BLaER1 treated with 17β-estradiol and CSF1 and Interleukin-3, amounts not matched to agents 10 nM and 100 nM (cell line): Measurements from ENCODE around the gene FBXL17.

Source experiments
- H3K27ac ChIP-seq, 11 experiments: shearing (Covaris generic); formaldehyde crosslinking; 2 replicates each; pipeline ENCODE4 v1.8.1; 2022
- H3K27me3 ChIP-seq, 11 experiments: shearing (Covaris generic); formaldehyde crosslinking; 2 replicates each; pipeline ENCODE4 v1.8.1; 2022
- H3K36me3 ChIP-seq, 11 experiments: shearing (Covaris generic); formaldehyde crosslinking; 2 replicates each; pipeline ENCODE4 v1.8.1; 2022
- H3K4me1 ChIP-seq, 10 experiments: shearing (Covaris generic); formaldehyde crosslinking; 2 replicates each; pipeline ENCODE4 v1.8.1; 2022
- H3K4me2 ChIP-seq, 11 experiments: shearing (Covaris generic); formaldehyde crosslinking; 2 replicates each; pipeline ENCODE4 v1.8.1; 2022
- H3K4me3 ChIP-seq, 10 experiments: shearing (Covaris generic); formaldehyde crosslinking; 2 replicates each; pipeline ENCODE4 v1.8.1; 2022
- H3K9ac ChIP-seq, 11 experiments: shearing (Covaris generic); formaldehyde crosslinking; 2 replicates each; pipeline ENCODE4 v1.8.1; 2022
- H3K9me3 ChIP-seq, 11 experiments: shearing (Covaris generic); formaldehyde crosslinking; replicated peaks in 1 of 11; 2 replicates each; pipeline ENCODE4 v1.8.1; 2022
- H4K20me1 ChIP-seq, 11 experiments: shearing (Covaris generic); formaldehyde crosslinking; 2 replicates each; pipeline ENCODE4 v1.8.1; 2022
- Cebpa-rat ChIP-seq, 11 experiments: shearing (Covaris generic); IDR thresholded peaks; 2 replicates each; pipeline ENCODE4 v1.8.1; 2022

The FBXL17 gene

DNA sequence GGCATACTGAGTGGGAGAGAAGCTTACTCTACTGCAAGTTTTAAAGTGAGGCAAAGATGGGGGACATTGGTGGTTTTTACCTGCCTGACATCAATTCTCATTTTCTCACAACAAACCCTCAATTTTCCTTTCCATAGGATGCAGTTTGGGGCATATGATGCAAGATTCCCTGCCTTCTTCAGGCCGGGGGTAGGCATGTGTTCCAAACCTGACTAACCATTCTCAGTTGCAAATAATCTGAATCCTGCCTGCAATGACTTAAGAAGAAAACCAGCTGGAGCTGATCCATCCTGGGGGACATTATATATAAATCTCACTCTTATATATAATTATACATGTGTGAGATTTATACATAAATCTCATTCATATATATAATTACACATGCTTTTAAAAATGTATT, 487.5 kb downstream of the FBXL17 start:
- H4K20me1 ChIP-seq = no peaks in the 10 kb centered on the region
- peaks cover 0 to 37% (median 0%) of the 10 kb centered on the region in 10 experiments; a peak in 7 of 20 replicates for H3K4me1 ChIP-seq
- peak overlapping the region in 1 of 10 experiments; percentile 18; a peak in 1 of 20 replicates for H3K4me3 ChIP-seq
- peak overlapping the region in 4 of 11 experiments; percentile 19 to 92 (median 78); a peak in 7 of 22 replicates for H3K4me2 ChIP-seq
- TF ChIP-seq Cebpa-rat (IDR thresholded peaks at IDR 0.05) = no peak
- peak overlapping the region in 2 of 11 experiments; percentile 13 to 20; a peak in 2 of 22 replicates for H3K9ac ChIP-seq
- peak overlapping the region in 3 of 11 experiments; percentile 46 to 68 (median 62); a peak in 5 of 22 replicates for H3K27ac ChIP-seq
- 0 out of 22 replicates have a peak, but pooled peaks cover 0 to 9% (median 0%) of the 10 kb centered on the region in 11 experiments for H3K9me3 ChIP-seq
- H3K27me3 ChIP-seq = no peaks in the 10 kb centered on the region
- H3K36me3 ChIP-seq = no peaks in the 10 kb centered on the region

GRCh38 chr5:107893642-107894041, 488.3 kb downstream of the FBXL17 start:
- Histone ChIP-seq H3K27ac (peak overlapping the region in 3 of 11 experiments; percentile 46 to 68 (median 62); a peak in 5 of 22 replicates), H3K9ac (peak overlapping the region in 1 of 11 experiments; percentile 13; a peak in 1 of 22 replicates), H3K4me3 (peak overlapping the region in 1 of 10 experiments; percentile 18; a peak in 1 of 20 replicates), H3K9me3 (0 out of 22 replicates have a peak, but pooled peaks cover 0 to 2% (median 0%) of the 10 kb centered on the region in 11 experiments), H3K4me1 (peaks cover 0 to 37% (median 0%) of the 10 kb centered on the region in 10 experiments; a peak in 7 of 20 replicates), H4K20me1 (no peaks in the 10 kb centered on the region), H3K4me2 (peak overlapping the region in 4 of 11 experiments; percentile 19 to 92 (median 78); a peak in 6 of 22 replicates), H3K36me3 (no peaks in the 10 kb centered on the region), H3K27me3 (no peaks in the 10 kb centered on the region)
- TF ChIP-seq Cebpa-rat (IDR thresholded peaks at IDR 0.05) = peak in 7 of 11 experiments; percentile 19 to 92 (median 64); a peak in 11 of 22 replicates

DNA sequence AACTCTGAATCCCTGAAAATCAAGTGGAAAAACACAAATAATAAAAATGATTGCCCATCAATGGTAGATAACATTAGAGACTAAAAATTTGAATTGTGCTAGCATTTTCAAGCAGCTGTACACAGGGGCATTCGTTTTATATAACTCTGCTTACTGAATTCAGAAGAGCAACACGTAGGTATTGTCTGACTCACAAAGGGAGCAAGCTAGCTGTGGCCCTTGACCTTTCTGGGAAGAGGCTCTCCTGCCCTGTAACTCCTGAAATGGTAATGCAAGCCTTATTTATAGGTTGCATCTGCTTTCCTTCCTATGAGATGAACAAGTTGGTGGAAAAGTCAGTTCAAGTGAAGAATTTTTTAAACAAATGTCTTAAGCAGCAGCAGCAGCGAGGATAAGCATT, 492.5 kb downstream of the FBXL17 start:
- no peak overlapping the region for H3K27ac ChIP-seq
- H3K36me3 ChIP-seq = no peaks in the 10 kb centered on the region
- H3K9ac ChIP-seq = no peak overlapping the region
- no peak overlapping the region for H3K4me2 ChIP-seq
- H3K4me3 ChIP-seq = no peak overlapping the region
- no peaks in the 10 kb centered on the region for H4K20me1 ChIP-seq
- no peaks in the 10 kb centered on the region for H3K9me3 ChIP-seq
- peaks cover 10 to 48% (median 13%) of the 10 kb centered on the region in 10 experiments for H3K4me1 ChIP-seq
- TF ChIP-seq Cebpa-rat (IDR thresholded peaks at IDR 0.05) = no peak
- H3K27me3 ChIP-seq = no peaks in the 10 kb centered on the region

DNA sequence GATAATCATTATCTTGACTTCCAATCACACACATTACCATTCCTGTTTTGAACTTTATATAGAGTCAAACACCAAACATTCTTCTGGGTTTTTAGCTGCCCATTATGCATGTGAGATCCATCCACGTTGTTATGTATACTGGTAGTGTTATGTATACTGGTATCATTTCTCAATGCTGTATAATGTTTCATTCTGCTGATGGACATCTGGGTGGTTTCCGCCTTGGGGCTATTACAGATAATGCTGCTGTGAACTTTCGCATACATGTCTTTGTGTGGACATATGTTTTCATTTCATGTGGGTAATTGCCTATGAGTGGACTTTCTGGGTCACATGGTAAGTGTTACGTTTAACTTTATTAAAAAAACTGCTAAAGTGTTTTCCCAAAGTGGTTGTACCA, 493.4 kb downstream of the FBXL17 start:
- Histone ChIP-seq H3K36me3 (no peaks in the 10 kb centered on the region), H3K9ac (no peak overlapping the region), H4K20me1 (no peaks in the 10 kb centered on the region), H3K9me3 (no peaks in the 10 kb centered on the region), H3K27ac (no peak overlapping the region), H3K4me3 (no peak overlapping the region), H3K27me3 (no peaks in the 10 kb centered on the region), H3K4me2 (no peak overlapping the region), H3K4me1 (peaks cover 8 to 40% (median 13%) of the 10 kb centered on the region in 10 experiments)
- no peak for TF ChIP-seq Cebpa-rat (IDR thresholded peaks at IDR 0.05)

DNA sequence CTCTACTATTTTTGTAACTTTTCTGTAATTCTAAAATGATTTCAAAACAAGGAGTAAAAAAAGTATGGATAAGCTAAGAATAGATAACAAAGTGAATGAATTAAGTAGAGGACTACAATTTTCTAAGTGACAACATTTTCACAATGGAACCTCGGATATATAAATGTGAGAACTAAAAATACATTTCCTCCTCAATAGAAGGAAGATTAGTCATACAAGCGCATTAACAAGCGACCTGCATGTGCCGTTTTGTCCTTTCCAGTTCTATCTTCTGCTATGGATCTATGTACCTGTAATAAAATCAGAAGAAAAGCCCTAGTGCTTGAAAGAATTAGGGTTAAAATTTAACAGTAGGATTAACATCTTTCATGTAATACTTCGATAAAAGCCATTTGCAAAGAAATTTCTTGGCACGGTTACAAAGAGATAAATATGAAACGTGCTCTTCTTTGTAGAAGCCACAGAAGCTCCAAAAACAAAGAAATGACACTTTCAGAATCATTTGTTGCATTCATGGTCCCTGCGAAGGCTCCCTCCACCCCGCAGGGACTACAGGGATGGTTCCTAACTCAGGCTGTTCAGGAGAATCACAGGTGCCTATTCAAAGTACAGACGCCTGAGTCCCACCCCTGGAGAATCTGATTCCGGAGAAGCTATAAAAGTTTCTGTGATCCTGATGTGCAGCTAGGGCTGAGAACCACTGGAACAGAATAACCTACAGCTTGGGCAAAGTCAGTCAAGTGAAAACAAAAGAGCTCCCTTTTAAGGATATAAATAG, 494.5 kb downstream of the FBXL17 start:
- Histone ChIP-seq H3K4me1 (peaks cover 8 to 28% (median 13%) of the 10 kb centered on the region in 10 experiments), H3K4me2 (peak overlapping the region; percentile 39 to 82 (median 55)), H3K4me3 (no peak overlapping the region), H3K36me3 (no peaks in the 10 kb centered on the region), H3K9ac (no peak overlapping the region), H4K20me1 (no peaks in the 10 kb centered on the region), H3K27me3 (no peaks in the 10 kb centered on the region), H3K9me3 (no peaks in the 10 kb centered on the region), H3K27ac (no peak overlapping the region)
- no peak for TF ChIP-seq Cebpa-rat (IDR thresholded peaks at IDR 0.05)

DNA sequence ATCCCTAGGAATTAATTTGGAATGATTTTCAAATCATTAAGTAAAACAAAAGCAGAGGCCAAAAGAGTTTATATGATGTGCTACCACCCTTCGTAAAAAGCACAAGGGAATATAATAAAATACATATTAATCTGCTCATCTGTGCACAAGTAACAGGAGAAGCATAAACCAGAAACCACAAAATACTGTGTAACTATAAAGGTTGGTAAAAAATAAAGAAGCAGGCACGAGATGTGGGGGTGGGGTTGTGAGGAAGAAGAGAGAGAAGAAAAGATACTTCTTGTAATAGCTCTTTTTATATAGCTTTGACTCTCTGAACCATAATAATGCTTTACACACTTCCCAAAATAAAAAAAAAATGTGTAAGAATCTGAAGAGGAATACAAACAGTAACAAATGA, 496.3 kb downstream of the FBXL17 start:
- Histone ChIP-seq H3K27ac (no peak overlapping the region), H3K36me3 (no peaks in the 10 kb centered on the region)

GRCh38 chr5:107884871-107885270, 497.0 kb downstream of the FBXL17 start:
- H3K9ac ChIP-seq = no peak overlapping the region
- H4K20me1 ChIP-seq = no peaks in the 10 kb centered on the region
- H3K27ac ChIP-seq = no peak overlapping the region
- no peaks in the 10 kb centered on the region for H3K27me3 ChIP-seq
- no peaks in the 10 kb centered on the region for H3K9me3 ChIP-seq
- peaks cover 8 to 27% (median 13%) of the 10 kb centered on the region in 10 experiments for H3K4me1 ChIP-seq
- no peak for TF ChIP-seq Cebpa-rat (IDR thresholded peaks at IDR 0.05)
- no peak overlapping the region for H3K4me2 ChIP-seq
- H3K4me3 ChIP-seq = no peak overlapping the region
- peaks cover 0 to 6% (median 0%) of the 10 kb centered on the region in 11 experiments; a peak in 1 of 22 replicates for H3K36me3 ChIP-seq

More for the DNA sequence above, 496.3 kb downstream of the FBXL17 start:
- Histone ChIP-seq H3K4me3 (no peak overlapping the region), H4K20me1 (no peaks in the 10 kb centered on the region), H3K27me3 (no peaks in the 10 kb centered on the region), H3K9ac (no peak overlapping the region), H3K4me1 (peaks cover 8 to 27% (median 13%) of the 10 kb centered on the region in 10 experiments), H3K9me3 (no peaks in the 10 kb centered on the region), H3K4me2 (peak overlapping the region in 3 of 11 experiments; percentile 1 to 70 (median 4); a peak in 2 of 22 replicates)
- TF ChIP-seq Cebpa-rat (IDR thresholded peaks at IDR 0.05) = no peak

DNA sequence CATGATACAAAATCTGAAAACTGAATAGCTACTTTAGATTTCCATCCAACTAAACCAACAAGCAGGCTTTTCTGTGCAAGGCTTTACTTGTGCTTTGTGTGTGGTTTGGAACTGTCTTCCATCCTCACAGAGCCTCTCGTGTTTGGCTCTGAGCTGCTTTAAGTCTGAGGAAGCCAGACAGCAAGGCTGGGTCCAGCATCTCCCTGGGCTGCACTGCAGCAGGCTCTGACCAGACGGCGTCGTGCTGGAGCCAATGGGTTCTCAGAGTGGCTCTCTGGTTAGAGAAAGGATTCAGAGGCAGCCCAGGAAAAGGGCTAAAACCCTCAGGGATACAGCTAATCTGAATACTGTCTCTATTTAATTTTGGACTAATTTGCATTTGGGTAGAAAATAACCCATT, 503.2 kb downstream of the FBXL17 start:
- Histone ChIP-seq H4K20me1 (no peaks in the 10 kb centered on the region), H3K36me3 (peaks cover 0 to 9% (median 0%) of the 10 kb centered on the region in 11 experiments; a peak in 1 of 22 replicates), H3K9ac (no peak overlapping the region), H3K27me3 (no peaks in the 10 kb centered on the region), H3K27ac (no peak overlapping the region), H3K4me3 (no peak overlapping the region), H3K4me1 (no peaks in the 10 kb centered on the region), H3K9me3 (no peaks in the 10 kb centered on the region), H3K4me2 (no peak overlapping the region)
- TF ChIP-seq Cebpa-rat (IDR thresholded peaks at IDR 0.05) = no peak

- no peaks in the 10 kb centered on the region for H3K27me3 ChIP-seq
- TF ChIP-seq Cebpa-rat (IDR thresholded peaks at IDR 0.05) = no peak
- no peak overlapping the region for H3K9ac ChIP-seq
- H3K27ac ChIP-seq = no peak overlapping the region
- no peak overlapping the region for H3K4me2 ChIP-seq
- no peaks in the 10 kb centered on the region for H3K4me1 ChIP-seq
- H3K4me3 ChIP-seq = no peak overlapping the region
- no peaks in the 10 kb centered on the region for H4K20me1 ChIP-seq
- no peaks in the 10 kb centered on the region for H3K9me3 ChIP-seq
- H3K36me3 ChIP-seq = peaks cover 0 to 9% (median 0%) of the 10 kb centered on the region in 11 experiments; a peak in 1 of 22 replicates
Observed at GRCh38 chr5:107876906-107877305, 505.0 kb downstream of the FBXL17 start.
